PFSK-1 (cell line): ENCODE measurements around the gene SNX24.

ENCODE experiments used
- FOXP2 ChIP-seq: optimal IDR thresholded peaks from 2 replicates; pipeline ENCODE3; 2011; ENCODE audit warnings: borderline replicate concordance, control low read depth, inconsistent platforms; ENCODE audit not compliant: insufficient read depth; ENCODE audit errors: extremely low read length, extremely low read depth
- POLR2AphosphoS5 ChIP-seq: IDR thresholded peaks from 2 replicates; pipeline ENCODE4 v1.6.1; 2012; ENCODE audit warnings: low read depth, mild to moderate bottlenecking, control low read depth, low read length, moderate library complexity
- SIN3A ChIP-seq: IDR thresholded peaks from 2 replicates; pipeline ENCODE4 v1.6.1; 2012; ENCODE audit warnings: mild to moderate bottlenecking, low read length, moderate library complexity, borderline replicate concordance; ENCODE audit not compliant: insufficient read depth
- TAF1 ChIP-seq: IDR thresholded peaks from 2 replicates; pipeline ENCODE4 v1.6.1; 2012; ENCODE audit warnings: low read length, control low read depth, borderline replicate concordance; ENCODE audit not compliant: insufficient read depth
- TF ChIP-seq, protein P1 (sequence below), 2 experiments: IDR thresholded peaks; 2 replicates each; pipeline versions ENCODE4 v1.6.1 to v1.8.0; 2011 to 2012; ENCODE audit warnings: low read depth in 2 of 2, low read length in 2 of 2, control low read depth in 1 of 2, inconsistent platforms in 1 of 2, mild to moderate bottlenecking in 1 of 2, moderate library complexity in 1 of 2; ENCODE audit not compliant: insufficient read depth in 1 of 2

DNA sequence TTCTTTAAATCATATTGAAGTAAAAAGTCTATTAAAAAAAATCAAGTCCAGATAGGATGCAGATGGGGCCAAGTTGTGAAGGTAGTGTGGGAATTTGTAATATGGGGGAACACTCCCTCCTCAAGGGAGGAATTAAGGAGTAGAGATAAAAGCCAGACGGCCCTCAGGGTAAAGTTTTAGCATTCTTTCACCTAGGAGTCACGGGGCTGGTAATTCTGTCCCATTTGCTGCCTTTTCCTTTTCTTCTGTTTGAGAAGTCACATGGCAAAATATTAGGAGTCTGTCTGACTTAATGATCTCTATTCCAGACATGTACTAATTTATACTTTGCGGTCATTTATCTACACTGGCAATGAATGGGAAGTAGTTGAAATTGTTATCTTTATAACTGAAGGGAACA lies 61.9 kb downstream of the SNX24 start:
- TF ChIP-seq TAF1: no peak
- TF ChIP-seq POLR2AphosphoS5: no peak
- TF ChIP-seq FOXP2: no peak
- no peak for TF ChIP-seq SIN3A
- TF ChIP-seq, protein P1, sequence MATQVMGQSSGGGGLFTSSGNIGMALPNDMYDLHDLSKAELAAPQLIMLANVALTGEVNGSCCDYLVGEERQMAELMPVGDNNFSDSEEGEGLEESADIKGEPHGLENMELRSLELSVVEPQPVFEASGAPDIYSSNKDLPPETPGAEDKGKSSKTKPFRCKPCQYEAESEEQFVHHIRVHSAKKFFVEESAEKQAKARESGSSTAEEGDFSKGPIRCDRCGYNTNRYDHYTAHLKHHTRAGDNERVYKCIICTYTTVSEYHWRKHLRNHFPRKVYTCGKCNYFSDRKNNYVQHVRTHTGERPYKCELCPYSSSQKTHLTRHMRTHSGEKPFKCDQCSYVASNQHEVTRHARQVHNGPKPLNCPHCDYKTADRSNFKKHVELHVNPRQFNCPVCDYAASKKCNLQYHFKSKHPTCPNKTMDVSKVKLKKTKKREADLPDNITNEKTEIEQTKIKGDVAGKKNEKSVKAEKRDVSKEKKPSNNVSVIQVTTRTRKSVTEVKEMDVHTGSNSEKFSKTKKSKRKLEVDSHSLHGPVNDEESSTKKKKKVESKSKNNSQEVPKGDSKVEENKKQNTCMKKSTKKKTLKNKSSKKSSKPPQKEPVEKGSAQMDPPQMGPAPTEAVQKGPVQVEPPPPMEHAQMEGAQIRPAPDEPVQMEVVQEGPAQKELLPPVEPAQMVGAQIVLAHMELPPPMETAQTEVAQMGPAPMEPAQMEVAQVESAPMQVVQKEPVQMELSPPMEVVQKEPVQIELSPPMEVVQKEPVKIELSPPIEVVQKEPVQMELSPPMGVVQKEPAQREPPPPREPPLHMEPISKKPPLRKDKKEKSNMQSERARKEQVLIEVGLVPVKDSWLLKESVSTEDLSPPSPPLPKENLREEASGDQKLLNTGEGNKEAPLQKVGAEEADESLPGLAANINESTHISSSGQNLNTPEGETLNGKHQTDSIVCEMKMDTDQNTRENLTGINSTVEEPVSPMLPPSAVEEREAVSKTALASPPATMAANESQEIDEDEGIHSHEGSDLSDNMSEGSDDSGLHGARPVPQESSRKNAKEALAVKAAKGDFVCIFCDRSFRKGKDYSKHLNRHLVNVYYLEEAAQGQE (IDR thresholded peaks at IDR 0.05; ENCODE audit: insufficient read depth in 1 of 2, low read depth in 2 of 2, low read length in 2 of 2): no peak
